ENCODE results near the gene PACS1. TPM values are rescaled to one million over a fixed set of nuclear protein-coding genes. Genes with fewer than 3 reads are reported as not detected.

Gene PACS1
- total RNA-seq, 5 donors from 2014 or later (not counting 1 experiment from before 2014, with no cell fraction given), result 222 to 268 (median 236) TPM

- CTCF ChIA-PET, result interaction anchor here (0.5 to 0.7 kb wide), 2 partner anchors 62 to 301 kb away, joined by 3 to 5 read pairs; no protein-coding TSS in a partner anchor
- H3K27ac Mint-ChIP-seq, result peak overlapping the region; percentile 78 to 82
- no peaks in the 10 kb centered on the region for H3K27me3 Mint-ChIP-seq
- H3K9me3 Mint-ChIP-seq, result no peaks in the 10 kb centered on the region
- no peak overlapping the region for H3K4me3 ChIP-seq (ENCODE audit: control insufficient read depth in 1 of 2, extremely low read depth in 1 of 2, low read length in 1 of 2)
- no peak overlapping the region for H3K27ac ChIP-seq (ENCODE audit: low read length)
- H3K4me3 Mint-ChIP-seq, result no peak overlapping the region
- H3K9me3 ChIP-seq, result no peaks in the 10 kb centered on the region
- H3K36me3 Mint-ChIP-seq, result peaks cover 2% of the 10 kb centered on the region
- peaks cover 74 to 79% (median 78%) of the 10 kb centered on the region in 3 donors for H3K4me1 Mint-ChIP-seq
- H3K36me3 ChIP-seq (ENCODE audit: control insufficient read depth in 2 of 2, extremely low read depth in 1 of 2, insufficient read depth in 1 of 2, low read length in 1 of 2), result peaks cover 0 to 3% of the 10 kb centered on the region in 2 donors
- no CpG with 5 or more reads among the region's 3 CpGs for WGBS (ENCODE audit: insufficient coverage)
- POLR2A ChIA-PET, result no interaction called here
- ATAC-seq (replicated peaks in 1 of 4) (no peak), DNase-seq (no peak)
- peaks cover 25 to 41% of the 10 kb centered on the region in 2 experiments for H3K4me1 ChIP-seq (ENCODE audit: control insufficient read depth in 1 of 2, extremely low read depth in 1 of 2, insufficient read depth in 2 of 2, low read length in 2 of 2)
- H3K27me3 ChIP-seq (replicated peaks in 1 of 2; ENCODE audit: control insufficient read depth in 2 of 2, extremely low read depth in 1 of 2, insufficient read depth in 2 of 2, low read length in 1 of 2), result no peaks in the 10 kb centered on the region
Observed at GRCh38 chr11:66130978-66131377, 60.9 kb downstream of the PACS1 start.

- WGBS (ENCODE audit: insufficient coverage), result no CpG with 5 or more reads among the region's 7 CpGs
- ChIA-PET CTCF (no interaction called here), POLR2A (no interaction called here)
- no peaks in the 10 kb centered on the region for H3K27me3 ChIP-seq (replicated peaks in 1 of 2; ENCODE audit: control insufficient read depth in 2 of 2, extremely low read depth in 1 of 2, insufficient read depth in 2 of 2, low read length in 1 of 2)
- peaks cover 14 to 31% of the 10 kb centered on the region in 2 experiments for H3K4me1 ChIP-seq (ENCODE audit: control insufficient read depth in 1 of 2, extremely low read depth in 1 of 2, insufficient read depth in 2 of 2, low read length in 2 of 2)
- Mint-ChIP-seq H3K27ac (peak overlapping the region; percentile 68 to 78), H3K4me3 (peak overlapping the region in 1 of 3 donors; percentile 7), H3K36me3 (peaks cover 5% of the 10 kb centered on the region), H3K9me3 (no peaks in the 10 kb centered on the region), H3K27me3 (no peaks in the 10 kb centered on the region), H3K4me1 (peaks cover 71 to 79% (median 77%) of the 10 kb centered on the region in 3 donors)
- no peaks in the 10 kb centered on the region for H3K9me3 ChIP-seq
- H3K4me3 ChIP-seq (ENCODE audit: control insufficient read depth in 1 of 2, extremely low read depth in 1 of 2, low read length in 1 of 2), result no peak overlapping the region
- H3K27ac ChIP-seq (ENCODE audit: low read length), result no peak overlapping the region
- peaks cover 0 to 4% of the 10 kb centered on the region in 2 donors for H3K36me3 ChIP-seq (ENCODE audit: control insufficient read depth in 2 of 2, extremely low read depth in 1 of 2, insufficient read depth in 1 of 2, low read length in 1 of 2)
- DNase-seq, result no peak
- no peak for ATAC-seq (replicated peaks in 1 of 4)
Observed at GRCh38 chr11:66131937-66132632, 62.0 kb downstream of the PACS1 start.

- no peaks in the 10 kb centered on the region for H3K27me3 ChIP-seq (replicated peaks in 1 of 2; ENCODE audit: control insufficient read depth in 2 of 2, extremely low read depth in 1 of 2, insufficient read depth in 2 of 2, low read length in 1 of 2)
- CTCF ChIA-PET, result interaction anchor here in 1 of 2 donors (0.5 to 1.5 kb wide), 5 partner anchors 9 to 64 kb away, joined by 3 to 6 read pairs (median 4); no protein-coding TSS in a partner anchor
- POLR2A ChIA-PET, result interaction anchor here in 1 of 2 donors (0.6 kb wide), 1 partner anchor 60 kb away, joined by 10 read pairs; no protein-coding TSS in a partner anchor
- ATAC-seq (replicated peaks in 1 of 4), result no peak
- no peaks in the 10 kb centered on the region for H3K27me3 Mint-ChIP-seq
- WGBS (ENCODE audit: insufficient coverage), result 76% methylated on average over 3 of the region's 6 CpGs
- H3K4me1 Mint-ChIP-seq, result peaks cover 61 to 77% (median 75%) of the 10 kb centered on the region in 3 donors
- peak overlapping the region; percentile 74 to 77 for H3K27ac Mint-ChIP-seq
- no peak overlapping the region for H3K4me3 Mint-ChIP-seq
- H3K4me1 ChIP-seq (ENCODE audit: control insufficient read depth in 1 of 2, extremely low read depth in 1 of 2, insufficient read depth in 2 of 2, low read length in 2 of 2), result peaks cover 5 to 26% of the 10 kb centered on the region in 2 experiments
- peaks cover 5% of the 10 kb centered on the region for H3K36me3 Mint-ChIP-seq
- peaks cover 0 to 5% of the 10 kb centered on the region in 2 donors for H3K36me3 ChIP-seq (ENCODE audit: control insufficient read depth in 2 of 2, extremely low read depth in 1 of 2, insufficient read depth in 1 of 2, low read length in 1 of 2)
- no peak for DNase-seq
- no peak overlapping the region for H3K27ac ChIP-seq (ENCODE audit: low read length)
- H3K9me3 Mint-ChIP-seq, result no peaks in the 10 kb centered on the region
- no peak overlapping the region for H3K4me3 ChIP-seq (ENCODE audit: control insufficient read depth in 1 of 2, extremely low read depth in 1 of 2, low read length in 1 of 2)
- H3K9me3 ChIP-seq, result no peaks in the 10 kb centered on the region
Observed at GRCh38 chr11:66133216-66133775, 63.2 kb downstream of the PACS1 start.

- no peaks in the 10 kb centered on the region for H3K9me3 ChIP-seq
- H3K27me3 Mint-ChIP-seq, result no peaks in the 10 kb centered on the region
- H3K4me3 Mint-ChIP-seq, result no peak overlapping the region
- H3K36me3 Mint-ChIP-seq, result peaks cover 5% of the 10 kb centered on the region
- no peaks in the 10 kb centered on the region for H3K27me3 ChIP-seq (replicated peaks in 1 of 2; ENCODE audit: control insufficient read depth in 2 of 2, extremely low read depth in 1 of 2, insufficient read depth in 2 of 2, low read length in 1 of 2)
- no peak for DNase-seq
- peaks cover 0 to 6% of the 10 kb centered on the region in 2 donors for H3K36me3 ChIP-seq (ENCODE audit: control insufficient read depth in 2 of 2, extremely low read depth in 1 of 2, insufficient read depth in 1 of 2, low read length in 1 of 2)
- no peak overlapping the region for H3K27ac ChIP-seq (ENCODE audit: low read length)
- peak overlapping the region; percentile 1 to 76 for H3K27ac Mint-ChIP-seq
- POLR2A ChIA-PET, result interaction anchor here in 1 of 2 donors (0.6 kb wide), 1 partner anchor 46 kb away, joined by 7 read pairs; no protein-coding TSS in a partner anchor
- CTCF ChIA-PET, result interaction anchor here in 1 of 2 donors (0.6 to 2.6 kb wide), 4 partner anchors 10 to 431 kb away, joined by 3 to 13 read pairs (median 4); no protein-coding TSS in a partner anchor
- no peak overlapping the region for H3K4me3 ChIP-seq (ENCODE audit: control insufficient read depth in 1 of 2, extremely low read depth in 1 of 2, low read length in 1 of 2)
- ATAC-seq (replicated peaks in 1 of 4), result no peak
- no peaks in the 10 kb centered on the region for H3K9me3 Mint-ChIP-seq
- peaks cover 0 to 19% of the 10 kb centered on the region in 2 experiments for H3K4me1 ChIP-seq (ENCODE audit: control insufficient read depth in 1 of 2, extremely low read depth in 1 of 2, insufficient read depth in 2 of 2, low read length in 2 of 2)
- peaks cover 59 to 67% (median 65%) of the 10 kb centered on the region in 3 donors for H3K4me1 Mint-ChIP-seq
- no CpG with 5 or more reads among the region's 5 CpGs for WGBS (ENCODE audit: insufficient coverage)
Observed at GRCh38 chr11:66136752-66137123, 66.7 kb downstream of the PACS1 start.

- Mint-ChIP-seq H3K4me3 (no peak overlapping the region), H3K27ac (no peak overlapping the region), H3K27me3 (no peaks in the 10 kb centered on the region), H3K36me3 (peaks cover 8% of the 10 kb centered on the region), H3K4me1 (peaks cover 53 to 65% (median 62%) of the 10 kb centered on the region in 3 donors), H3K9me3 (no peaks in the 10 kb centered on the region)
- 96% methylated on average over 3 of the region's 7 CpGs for WGBS (ENCODE audit: insufficient coverage)
- DNase-seq (no peak), ATAC-seq (replicated peaks in 1 of 4) (no peak)
- Histone ChIP-seq H3K4me3 (ENCODE audit: control insufficient read depth in 1 of 2, extremely low read depth in 1 of 2, low read length in 1 of 2) (no peak overlapping the region), H3K27ac (ENCODE audit: low read length) (no peak overlapping the region), H3K9me3 (no peaks in the 10 kb centered on the region), H3K27me3 (replicated peaks in 1 of 2; ENCODE audit: control insufficient read depth in 2 of 2, extremely low read depth in 1 of 2, insufficient read depth in 2 of 2, low read length in 1 of 2) (no peaks in the 10 kb centered on the region), H3K36me3 (ENCODE audit: control insufficient read depth in 2 of 2, extremely low read depth in 1 of 2, insufficient read depth in 1 of 2, low read length in 1 of 2) (peaks cover 2 to 5% of the 10 kb centered on the region in 2 donors), H3K4me1 (ENCODE audit: control insufficient read depth in 1 of 2, extremely low read depth in 1 of 2, insufficient read depth in 2 of 2, low read length in 2 of 2) (peaks cover 5 to 13% of the 10 kb centered on the region in 2 experiments)
- ChIA-PET CTCF (interaction anchor here in 1 of 2 donors (0.5 to 0.7 kb wide), 2 partner anchors 65 to 66 kb away, joined by 5 to 9 read pairs; no protein-coding TSS in a partner anchor), POLR2A (interaction anchor here in 1 of 2 donors (0.7 kb wide), 1 partner anchor 916 kb away, joined by 3 read pairs; no protein-coding TSS in a partner anchor)
Observed at GRCh38 chr11:66139817-66140404, 69.8 kb downstream of the PACS1 start.

Measured in T-cell (primary cell).